H4 (cell line): ENCODE measurements around the gene MAPKAP1. TPM values are rescaled to one million over a fixed set of nuclear protein-coding genes. Genes with fewer than 3 reads are reported as not detected.
"Not testable (repeated sequence)": the region's sequence is repeated elsewhere in the genome, so short reads cannot be mapped to it uniquely, and the experiment has no call there.

Source experiments
- DNase-seq: peaks from one replicate; pipeline ENCODE4 v3.0.0-alpha.2; 2015; ENCODE audit warnings: low spot score
- total RNA-seq: library from RNA; depleted of rRNA; stranded (reverse); fragments of >200 nt; shearing (Covaris generic); gene quantifications from 2 replicates; pipeline ENCODE4 v1.2.3, GENCODE V29; 2014

MAPKAP1 gene
- total RNA-seq, 1 experiment from 2014 or later, result 84.3 TPM

DNA sequence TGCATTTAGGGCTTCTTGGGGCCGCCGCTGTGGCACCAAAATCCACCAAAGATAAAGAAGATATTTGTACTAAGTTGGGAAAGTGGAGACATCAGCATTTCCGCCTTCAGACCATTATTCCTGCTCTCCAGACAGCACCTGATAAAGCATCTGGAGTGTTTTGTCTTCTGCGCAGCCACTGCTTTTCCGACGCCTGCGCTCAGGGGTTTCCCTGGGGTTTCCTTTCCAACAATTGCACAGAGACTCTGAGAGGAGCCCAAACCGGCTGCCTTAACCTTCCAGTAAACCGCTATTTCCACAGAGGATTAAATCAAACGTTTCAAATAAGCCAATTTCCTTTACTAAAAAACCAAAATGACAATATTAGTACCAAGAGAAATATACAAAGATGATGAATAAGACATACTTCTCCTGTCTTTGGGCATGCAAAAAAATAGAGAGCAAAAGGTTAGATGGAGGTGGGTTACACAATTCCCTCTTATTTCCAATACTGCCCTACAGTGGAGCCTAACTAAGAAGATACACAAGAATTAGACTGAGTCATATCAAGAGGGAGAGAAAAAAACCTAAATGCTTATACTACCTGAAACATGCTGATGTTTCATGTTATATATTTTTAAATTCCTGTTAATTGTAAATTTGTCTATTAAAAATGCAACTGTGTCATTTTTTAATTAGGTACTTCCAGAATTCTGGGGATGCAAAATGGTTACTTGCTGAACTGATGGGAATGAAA is 98.4 kb downstream of the MAPKAP1 start:
- DNase-seq, result no peak

- no peak for DNase-seq
Measured at GRCh38 chr9:125604196-125604595, 102.8 kb downstream of the MAPKAP1 start.

DNA sequence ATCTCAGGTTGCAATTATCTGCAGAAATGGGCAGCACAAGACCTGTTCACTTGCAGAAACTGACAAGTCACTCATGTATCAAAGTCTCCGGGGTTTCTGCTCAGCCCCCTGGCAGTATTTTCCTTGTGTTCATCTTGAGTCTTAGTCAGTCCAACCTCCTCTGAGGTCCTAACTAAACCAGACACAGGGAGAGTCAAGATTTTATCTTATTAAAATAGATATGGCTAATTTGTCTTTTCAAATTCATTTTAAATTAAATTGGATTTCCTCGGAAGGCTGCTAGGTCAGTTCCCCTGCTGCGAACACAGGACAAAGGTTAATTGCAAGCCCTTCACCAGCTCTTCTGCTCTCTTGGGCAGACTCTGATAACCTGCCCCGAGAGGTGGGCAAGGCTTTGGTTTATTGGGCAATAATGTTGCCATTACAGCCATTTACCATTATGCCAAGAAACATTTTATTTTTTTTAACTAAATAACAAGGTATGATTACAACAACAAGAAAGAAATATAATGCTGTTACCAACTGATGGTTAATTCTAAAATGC is 103.5 kb downstream of the MAPKAP1 start:
- DNase-seq, result no peak

DNA sequence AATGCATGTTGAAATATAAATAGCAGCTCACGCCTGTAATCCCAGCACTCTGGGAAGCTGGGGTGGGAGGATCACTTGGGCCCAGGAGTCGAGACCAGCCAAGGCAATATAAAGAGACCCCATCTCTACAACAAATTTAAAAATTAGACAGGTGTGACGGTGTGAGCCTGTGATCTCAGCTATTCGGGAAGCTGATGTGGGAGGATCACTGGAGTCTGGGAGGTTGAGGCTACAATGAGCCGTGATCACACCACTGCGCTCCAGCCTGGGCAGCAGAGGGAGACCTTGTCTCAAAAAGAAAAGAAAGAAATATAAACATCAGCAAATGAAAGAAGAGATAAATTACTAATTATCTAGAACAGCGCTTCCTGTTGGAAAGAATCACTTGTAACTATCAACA is 105.0 kb downstream of the MAPKAP1 start:
- DNase-seq, result no peak

DNA sequence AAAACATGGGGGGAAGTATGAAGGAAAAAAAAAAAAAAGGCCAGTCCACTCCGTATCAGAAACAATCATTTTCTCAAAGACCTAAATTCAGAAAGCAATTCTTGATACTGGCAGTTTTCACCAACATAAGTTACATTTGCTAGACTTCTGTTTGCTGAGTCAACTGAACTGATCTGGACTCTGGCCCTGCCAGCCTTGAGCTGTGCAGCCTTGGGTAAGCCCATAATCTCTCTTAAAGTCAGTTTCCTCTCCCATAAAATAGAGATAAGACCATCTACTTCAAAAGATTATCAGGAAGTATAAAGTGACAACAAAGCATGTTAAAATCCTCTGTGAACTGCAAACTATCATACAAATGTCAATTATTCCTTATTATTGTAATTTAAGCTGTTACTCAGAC is 106.8 kb downstream of the MAPKAP1 start:
- DNase-seq, result no peak

- no peak for DNase-seq
Measured at GRCh38 chr9:125594223-125594610, 112.8 kb downstream of the MAPKAP1 start.

DNA sequence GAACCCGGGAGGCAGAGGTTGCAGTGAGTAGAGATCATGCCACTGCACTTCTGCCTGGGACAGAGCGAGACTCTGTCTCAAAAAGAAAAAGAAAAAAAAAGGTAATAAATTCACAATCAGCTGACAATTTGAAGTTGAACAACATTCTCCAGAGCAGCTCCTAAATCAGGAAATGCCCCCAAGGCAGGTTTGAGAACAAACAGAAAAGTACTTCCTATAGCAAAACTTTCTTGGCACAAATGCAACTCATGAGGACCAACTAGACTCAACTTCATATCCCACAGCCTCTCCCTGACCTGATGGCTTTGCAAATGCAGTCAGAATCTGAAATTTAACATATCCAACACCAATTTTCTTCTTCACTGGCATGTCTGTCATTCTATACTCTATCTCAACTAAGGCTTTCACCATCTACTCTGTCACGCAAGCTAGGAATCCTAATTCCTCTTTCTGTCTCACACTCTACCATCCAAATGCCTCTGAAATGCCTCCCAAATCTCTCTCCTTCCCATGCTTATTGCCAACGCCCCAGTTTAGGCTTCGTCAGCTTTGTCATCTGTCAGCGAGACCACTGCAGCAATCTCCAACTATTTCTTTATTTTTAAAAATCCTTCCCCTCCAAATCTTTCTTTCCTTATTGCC is 113.3 kb downstream of the MAPKAP1 start:
- no peak for DNase-seq

DNA sequence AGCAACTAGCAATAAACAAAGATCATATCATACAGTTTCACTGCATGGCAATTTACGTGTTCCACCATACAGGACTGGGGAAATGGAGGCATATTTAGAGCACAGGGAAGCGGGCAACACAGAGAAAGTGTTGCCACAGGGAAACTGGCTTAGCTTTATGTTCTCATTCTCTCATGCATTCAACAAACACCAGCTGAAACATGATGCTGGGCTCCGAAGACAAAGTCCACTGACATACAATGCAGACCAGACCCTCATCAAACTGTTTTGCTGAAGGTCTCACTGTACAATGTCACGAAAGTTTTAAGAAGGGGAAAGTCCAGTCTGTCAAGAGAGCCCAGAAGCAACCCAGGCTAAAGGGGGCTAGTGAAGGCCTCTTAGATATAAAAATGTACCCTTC is 115.1 kb downstream of the MAPKAP1 start:
- DNase-seq, result no peak

- DNase-seq, result no peak
Measured at GRCh38 chr9:125591245-125591644, 115.8 kb downstream of the MAPKAP1 start.

DNA sequence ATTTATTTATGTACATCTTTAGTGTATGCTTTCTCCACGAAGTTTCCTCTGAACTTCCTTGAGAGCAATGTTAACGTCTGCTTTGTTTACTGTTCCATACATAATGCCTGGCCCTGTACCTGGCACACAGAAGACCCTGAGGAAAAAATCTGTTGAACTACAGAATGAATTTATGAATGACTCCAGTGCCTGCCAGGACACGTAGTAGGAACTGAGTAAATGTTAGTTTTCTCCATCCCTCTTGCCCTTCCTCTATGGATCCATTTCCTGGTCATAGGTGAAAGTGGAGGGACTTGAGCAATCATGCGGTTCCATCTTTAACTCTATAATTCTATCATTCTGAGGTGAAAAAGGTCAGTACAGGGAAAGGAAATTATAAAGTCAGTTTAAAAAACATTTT is 117.7 kb downstream of the MAPKAP1 start:
- DNase-seq, result no peak

DNA sequence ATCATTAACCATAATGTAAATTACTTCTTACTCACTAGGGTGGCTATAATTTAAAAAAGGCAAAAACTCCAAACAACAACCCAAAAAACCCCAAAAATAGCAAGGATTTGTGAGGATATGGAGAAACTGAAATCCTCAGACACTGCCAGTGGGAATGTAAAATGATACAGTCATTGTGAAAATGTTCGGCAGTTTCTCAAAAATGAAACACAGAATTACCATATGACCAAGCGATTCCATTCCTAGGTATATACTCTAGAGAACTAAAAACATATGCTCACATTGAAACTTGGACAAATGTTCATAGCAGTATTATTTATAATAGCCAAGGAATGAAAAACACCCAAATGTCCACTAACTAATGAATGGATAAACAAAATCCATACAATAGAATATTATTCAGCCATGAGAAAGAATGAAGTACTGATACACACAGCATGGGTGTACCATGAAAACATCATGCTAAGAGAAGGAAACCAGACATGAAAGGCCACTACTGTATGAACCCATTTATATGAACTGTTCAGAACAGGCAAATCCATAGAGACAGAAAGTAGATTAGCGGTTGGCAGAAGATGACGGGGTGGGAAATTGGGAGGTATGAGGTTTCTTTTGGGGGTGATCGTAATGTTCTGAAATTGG is 119.1 kb downstream of the MAPKAP1 start:
- no peak for DNase-seq

DNA sequence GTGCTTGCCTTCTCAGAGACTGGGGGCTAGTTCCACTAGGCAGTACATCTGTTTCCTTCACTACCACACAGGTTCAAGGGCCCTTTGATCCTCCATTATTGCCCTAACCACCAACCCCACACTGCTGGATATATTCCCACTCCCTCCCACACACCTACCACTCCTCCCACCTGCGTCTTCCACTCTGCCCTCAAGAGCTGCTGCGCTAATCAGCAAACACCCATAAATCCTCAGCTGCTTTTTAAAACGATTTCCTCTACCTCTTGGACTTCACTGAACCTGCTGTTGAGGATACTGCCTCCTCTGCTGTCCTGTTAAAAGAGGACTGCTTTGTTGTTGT is 120.9 kb downstream of the MAPKAP1 start:
- DNase-seq, result no peak

- DNase-seq, result no peak
Measured at GRCh38 chr9:125585503-125586171, 121.4 kb downstream of the MAPKAP1 start.

GRCh38 chr9:125580701-125581286 is 126.2 kb downstream of the MAPKAP1 start:
- DNase-seq, result no peak

DNA sequence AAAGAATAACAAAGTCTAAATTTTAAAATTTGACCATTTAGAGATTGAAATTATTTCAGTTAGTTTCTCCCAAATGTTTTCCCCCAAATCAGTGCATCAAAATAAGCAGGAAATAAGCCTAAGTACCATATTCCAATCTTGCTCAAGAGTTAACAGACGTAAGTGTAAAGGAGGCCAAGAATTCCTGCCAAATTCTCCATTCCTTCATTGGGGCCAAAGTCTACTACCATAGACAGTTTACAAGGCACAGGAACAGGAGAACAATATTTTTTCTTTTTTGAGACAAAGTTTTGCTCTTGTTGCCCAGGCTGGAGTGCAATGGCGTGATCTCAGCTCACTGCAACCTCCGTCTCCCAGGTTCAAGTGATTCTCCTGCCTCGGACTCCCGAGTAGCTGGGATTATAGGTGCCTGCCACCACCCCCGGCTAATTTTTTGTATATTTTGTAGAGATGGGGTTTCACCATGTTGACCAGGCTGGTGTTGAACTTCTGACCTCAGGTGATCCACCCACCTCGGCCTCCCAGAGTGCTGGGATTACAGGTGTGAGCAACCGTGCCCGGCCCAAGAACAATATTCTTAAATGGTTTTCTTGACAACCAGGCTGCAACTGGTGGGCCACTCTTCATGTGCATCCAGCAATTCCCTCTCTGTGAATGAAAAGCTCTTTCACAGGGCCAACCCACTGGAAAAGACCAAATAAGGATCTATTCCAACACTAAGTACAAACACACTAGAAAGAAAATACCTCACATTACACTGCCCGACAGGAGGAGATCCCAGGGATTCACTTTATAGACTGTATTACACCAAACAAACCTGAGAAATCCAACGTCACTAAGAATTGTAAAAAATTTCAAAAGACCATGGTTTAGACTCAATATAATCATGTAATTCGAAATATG is 127.7 kb downstream of the MAPKAP1 start:
- DNase-seq, result no peak

DNA sequence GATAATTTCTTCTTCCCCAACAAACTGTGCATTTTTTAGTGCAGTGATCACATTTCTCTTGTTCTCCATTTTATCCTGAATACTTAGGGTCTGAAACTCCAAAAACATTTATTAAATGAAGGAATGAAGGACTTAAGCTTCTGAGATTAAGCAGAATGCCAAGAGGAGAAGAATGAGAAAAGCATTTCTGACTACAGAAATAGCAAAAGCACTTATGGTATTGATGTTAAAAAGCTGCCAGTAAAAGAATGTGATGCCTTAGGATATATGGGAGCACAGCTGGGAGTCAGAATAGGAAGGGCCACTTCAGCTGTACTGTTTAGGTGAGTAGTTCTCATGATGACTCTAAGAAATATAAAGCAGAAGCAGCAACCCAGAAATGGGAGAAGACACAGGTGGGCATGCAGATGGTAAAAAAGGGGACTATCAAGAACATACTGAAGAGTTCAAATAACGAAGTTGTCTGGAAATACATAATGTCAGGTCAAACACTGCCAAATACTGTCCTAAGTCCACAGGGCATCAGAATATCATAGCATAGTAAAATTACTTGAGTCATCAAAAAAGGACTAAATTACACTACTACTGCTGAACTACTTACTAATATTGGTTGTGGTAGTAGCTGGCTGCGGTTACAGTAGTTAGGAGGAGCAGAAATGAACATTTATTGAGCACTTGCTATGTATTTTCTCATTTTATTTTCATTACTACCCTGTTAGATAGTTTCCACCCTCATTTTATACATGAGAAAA is 132.7 kb downstream of the MAPKAP1 start:
- DNase-seq, result no peak

DNA sequence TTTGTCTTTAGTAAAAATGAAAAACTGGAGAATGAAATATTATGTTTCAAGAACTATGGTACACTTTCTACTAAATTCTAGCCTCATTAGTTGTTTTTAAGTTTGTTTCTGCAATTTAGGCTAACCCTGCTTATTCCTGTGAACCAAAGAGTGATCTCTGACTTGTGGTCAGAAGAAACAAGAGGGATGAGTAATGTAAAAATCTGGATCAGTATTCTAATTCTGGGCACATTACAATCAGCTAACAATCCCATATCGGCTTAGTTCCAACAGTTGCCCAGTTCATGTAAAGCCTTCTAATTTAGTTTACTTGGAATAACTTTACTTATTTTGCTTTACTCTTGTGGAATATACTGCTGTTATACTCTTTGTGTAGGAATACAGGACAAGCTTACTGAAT is 134.5 kb downstream of the MAPKAP1 start:
- not testable (repeated sequence) for DNase-seq

DNA sequence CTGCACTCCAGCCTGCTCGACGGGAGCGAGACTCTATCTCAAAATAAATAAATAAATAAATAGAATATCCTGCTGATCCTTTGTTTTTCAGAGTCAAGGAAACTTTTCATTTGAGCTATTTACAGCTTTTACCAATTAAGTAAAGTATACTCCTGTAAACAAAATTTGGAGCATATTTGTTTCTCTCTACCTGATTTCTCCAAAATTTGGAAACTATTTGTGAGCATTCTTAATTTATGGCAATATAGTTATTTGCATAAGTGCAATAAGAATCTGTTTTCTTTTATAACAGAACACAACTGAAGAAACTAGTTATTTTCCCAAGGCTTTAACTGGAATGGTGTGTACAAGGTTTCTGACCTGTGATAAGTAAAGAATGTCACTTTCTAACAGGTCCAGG is 135.2 kb downstream of the MAPKAP1 start:
- not testable (repeated sequence) for DNase-seq

- DNase-seq, result no peak
Measured at GRCh38 chr9:125570246-125570645, 136.8 kb downstream of the MAPKAP1 start.

GRCh38 chr9:125568621-125569020 is 138.4 kb downstream of the MAPKAP1 start:
- no peak for DNase-seq
